ENCODE results near the gene DMWD. TPM values are rescaled to one million over a fixed set of nuclear protein-coding genes. Genes with fewer than 3 reads are reported as not detected.

DMWD gene
- total RNA-seq, 1 experiment from 2014 or later, result 57.5 TPM

- H3K27ac Mint-ChIP-seq (ENCODE audit: low read depth, unreplicated experiment), result no peak overlapping the region
- POLR2A ChIA-PET, result no interaction called here
- intact Hi-C loops (cut with micrococcal nuclease), result no loop called here
- H3K9me3 Mint-ChIP-seq (ENCODE audit: unreplicated experiment), result no peaks in the 10 kb centered on the region
- no peak overlapping the region for H3K4me3 Mint-ChIP-seq (ENCODE audit: unreplicated experiment)
- CTCF ChIA-PET, result interaction anchor here (0.9 to 1.8 kb wide), 2 partner anchors 11 to 21 kb away, joined by 4 to 7 read pairs; no protein-coding TSS in a partner anchor
- H3K27me3 Mint-ChIP-seq (ENCODE audit: insufficient read depth, unreplicated experiment), result no peaks in the 10 kb centered on the region
- DNase-seq (ENCODE audit: unreplicated experiment), result no peak
- H3K36me3 Mint-ChIP-seq (ENCODE audit: insufficient read depth, unreplicated experiment), result peaks cover 92% of the 10 kb centered on the region
- H3K4me1 Mint-ChIP-seq (ENCODE audit: insufficient read depth, unreplicated experiment), result peaks cover 15% of the 10 kb centered on the region
- BruUV-seq (replicated peaks), result no TSS peak
- TF ChIP-seq CTCF (IDR thresholded peaks at IDR 0.05; ENCODE audit: unreplicated experiment), result no peak
Observed at GRCh38 chr19:45828945-45829344, 36.3 kb upstream of the DMWD start.

- BruUV-seq (replicated peaks), result no TSS peak
- Mint-ChIP-seq H3K36me3 (ENCODE audit: insufficient read depth, unreplicated experiment) (peaks cover 88% of the 10 kb centered on the region), H3K27me3 (ENCODE audit: insufficient read depth, unreplicated experiment) (no peaks in the 10 kb centered on the region), H3K27ac (ENCODE audit: low read depth, unreplicated experiment) (no peak overlapping the region), H3K4me3 (ENCODE audit: unreplicated experiment) (no peak overlapping the region), H3K9me3 (ENCODE audit: unreplicated experiment) (no peaks in the 10 kb centered on the region), H3K4me1 (ENCODE audit: insufficient read depth, unreplicated experiment) (peaks cover 15% of the 10 kb centered on the region)
- POLR2A ChIA-PET, result no interaction called here
- intact Hi-C loops (cut with micrococcal nuclease), result no loop called here
- CTCF ChIA-PET, result interaction anchor here (1.8 kb wide), 1 partner anchor 11 kb away, joined by 7 read pairs; no protein-coding TSS in a partner anchor
- TF ChIP-seq CTCF (IDR thresholded peaks at IDR 0.05; ENCODE audit: unreplicated experiment), result no peak
- no peak for DNase-seq (ENCODE audit: unreplicated experiment)
Observed at GRCh38 chr19:45828523-45828922, 35.9 kb upstream of the DMWD start.

DNA sequence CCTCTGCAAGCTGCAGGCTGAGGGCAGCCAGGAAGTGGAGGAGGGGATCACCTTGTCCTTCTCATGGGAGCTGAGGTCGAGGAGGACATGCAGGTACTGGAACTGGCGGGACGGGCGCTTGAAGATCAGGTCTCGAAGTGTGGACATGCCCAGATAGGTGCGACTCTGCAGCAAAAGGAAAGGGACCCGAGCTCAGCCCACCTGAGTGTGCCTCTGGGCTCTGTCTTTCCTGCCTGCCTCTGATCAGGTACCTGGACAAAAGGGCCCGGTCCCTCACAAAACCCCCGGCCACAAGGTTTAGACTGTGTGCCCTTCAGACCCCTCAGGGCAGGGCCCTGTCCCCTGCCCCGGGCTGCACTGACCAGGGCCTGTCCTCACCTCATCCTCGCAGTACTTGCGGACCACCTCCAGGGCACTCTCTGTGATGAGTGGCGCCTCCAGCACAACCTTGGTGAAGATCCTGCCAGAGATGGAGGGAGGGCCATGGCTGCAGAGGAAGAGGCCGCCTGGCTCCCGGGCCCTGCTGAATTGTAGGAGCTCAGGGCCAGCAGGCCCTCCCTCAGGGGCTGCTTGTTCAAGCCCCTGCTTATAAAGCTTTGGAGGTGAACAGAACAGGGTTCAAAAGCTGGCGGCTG, 34.9 kb upstream of the DMWD start:
- Mint-ChIP-seq H3K9me3 (ENCODE audit: unreplicated experiment) (no peaks in the 10 kb centered on the region), H3K27me3 (ENCODE audit: insufficient read depth, unreplicated experiment) (no peaks in the 10 kb centered on the region), H3K27ac (ENCODE audit: low read depth, unreplicated experiment) (no peak overlapping the region), H3K4me1 (ENCODE audit: insufficient read depth, unreplicated experiment) (peaks cover 15% of the 10 kb centered on the region), H3K36me3 (ENCODE audit: insufficient read depth, unreplicated experiment) (peaks cover 78% of the 10 kb centered on the region), H3K4me3 (ENCODE audit: unreplicated experiment) (no peak overlapping the region)
- intact Hi-C loops (cut with micrococcal nuclease), result no loop called here
- no peak for TF ChIP-seq CTCF (IDR thresholded peaks at IDR 0.05; ENCODE audit: unreplicated experiment)
- DNase-seq (ENCODE audit: unreplicated experiment), result no peak
- ChIA-PET POLR2A (interaction anchor here (0.7 to 1.9 kb wide), 2 partner anchors 60 to 196 kb away, joined by 3 to 7 read pairs; no protein-coding TSS in a partner anchor), CTCF (interaction anchor here (0.6 kb wide), 1 partner anchor 16 kb away, joined by 3 read pairs; no protein-coding TSS in a partner anchor)
- no TSS peak for BruUV-seq (replicated peaks)

DNA sequence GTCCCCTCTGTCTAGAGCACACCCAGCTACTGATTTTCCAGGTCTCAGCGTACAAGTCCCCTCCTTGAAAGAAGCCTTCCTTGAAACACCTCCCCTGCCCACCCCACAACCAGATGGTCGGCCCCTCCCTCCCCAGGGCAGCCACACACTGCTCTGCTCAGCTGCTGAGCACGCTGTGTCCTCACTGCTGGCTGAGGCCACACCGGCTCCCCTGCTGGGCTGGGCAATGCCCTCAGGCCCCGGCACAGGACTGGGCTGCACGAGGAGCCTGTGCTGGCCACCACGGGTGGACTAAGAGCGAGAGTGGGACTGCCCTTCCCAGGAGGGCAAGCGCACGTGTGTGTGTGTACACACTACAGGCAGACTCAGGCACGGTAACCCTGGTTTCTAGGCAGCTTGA, 34.3 kb upstream of the DMWD start:
- no peak for TF ChIP-seq CTCF (IDR thresholded peaks at IDR 0.05; ENCODE audit: unreplicated experiment)
- no peak overlapping the region for H3K27ac Mint-ChIP-seq (ENCODE audit: low read depth, unreplicated experiment)
- H3K4me1 Mint-ChIP-seq (ENCODE audit: insufficient read depth, unreplicated experiment), result peaks cover 15% of the 10 kb centered on the region
- intact Hi-C loops (cut with micrococcal nuclease), result no loop called here
- BruUV-seq (replicated peaks), result no TSS peak
- H3K36me3 Mint-ChIP-seq (ENCODE audit: insufficient read depth, unreplicated experiment), result peaks cover 75% of the 10 kb centered on the region
- no peak overlapping the region for H3K4me3 Mint-ChIP-seq (ENCODE audit: unreplicated experiment)
- H3K9me3 Mint-ChIP-seq (ENCODE audit: unreplicated experiment), result no peaks in the 10 kb centered on the region
- H3K27me3 Mint-ChIP-seq (ENCODE audit: insufficient read depth, unreplicated experiment), result no peaks in the 10 kb centered on the region
- POLR2A ChIA-PET, result interaction anchor here (0.7 to 1.9 kb wide), 3 partner anchors 23 to 197 kb away, joined by 3 to 7 read pairs (median 4); no protein-coding TSS in a partner anchor
- CTCF ChIA-PET, result interaction anchor here (0.6 to 1.1 kb wide), 3 partner anchors 9 to 54 kb away, joined by 3 to 4 read pairs (median 3); no protein-coding TSS in a partner anchor
- no peak for DNase-seq (ENCODE audit: unreplicated experiment)
